ENCODE measurements around the gene ASTL.

Gene ASTL

DNA sequence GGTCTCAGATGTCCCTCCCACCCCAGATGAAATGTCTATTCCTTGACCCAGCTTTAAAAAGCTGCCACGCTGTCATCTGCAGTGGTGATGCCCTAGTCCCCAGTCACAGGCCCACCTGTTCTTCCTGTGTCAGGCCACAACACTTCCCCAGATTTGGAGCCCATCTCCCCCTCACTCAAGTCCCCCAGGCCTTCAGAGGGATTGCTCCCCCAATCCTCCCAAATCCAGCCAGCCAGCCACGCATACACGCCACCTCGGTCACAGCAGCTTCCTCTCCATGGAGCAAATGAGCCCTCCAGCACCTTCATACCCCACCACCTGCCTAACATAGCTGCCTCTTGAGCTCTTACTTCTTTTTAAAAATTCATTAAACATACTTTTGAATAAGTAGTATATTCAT is 7.8 kb downstream of the ASTL start:
- TF ChIP-seq CEBPB (IDR thresholded peaks at IDR 0.05) (no peak), YY1 (IDR thresholded peaks at IDR 0.05; ENCODE audit: low read depth) (no peak), RAD21 (IDR thresholded peaks at IDR 0.05; ENCODE audit: low read depth) (no peak), TEAD4 (IDR thresholded peaks at IDR 0.05) (no peak), EP300 (IDR thresholded peaks at IDR 0.05; ENCODE audit: borderline replicate concordance) (no peak), MAX (IDR thresholded peaks at IDR 0.05) (no peak), TAF1 (IDR thresholded peaks at IDR 0.05; ENCODE audit: low read depth) (no peak), FOXM1 (IDR thresholded peaks at IDR 0.05; ENCODE audit: borderline replicate concordance, low read depth) (no peak), EGR1 (IDR thresholded peaks at IDR 0.05) (no peak), ZBTB7A (IDR thresholded peaks at IDR 0.05; ENCODE audit: low read depth) (no peak), NFIC (IDR thresholded peaks at IDR 0.05) (no peak), TCF12 (IDR thresholded peaks at IDR 0.05; ENCODE audit: low read depth) (no peak), CREB1 (IDR thresholded peaks at IDR 0.05; ENCODE audit: low read depth) (no peak)
- TF ChIP-seq, protein P1, sequence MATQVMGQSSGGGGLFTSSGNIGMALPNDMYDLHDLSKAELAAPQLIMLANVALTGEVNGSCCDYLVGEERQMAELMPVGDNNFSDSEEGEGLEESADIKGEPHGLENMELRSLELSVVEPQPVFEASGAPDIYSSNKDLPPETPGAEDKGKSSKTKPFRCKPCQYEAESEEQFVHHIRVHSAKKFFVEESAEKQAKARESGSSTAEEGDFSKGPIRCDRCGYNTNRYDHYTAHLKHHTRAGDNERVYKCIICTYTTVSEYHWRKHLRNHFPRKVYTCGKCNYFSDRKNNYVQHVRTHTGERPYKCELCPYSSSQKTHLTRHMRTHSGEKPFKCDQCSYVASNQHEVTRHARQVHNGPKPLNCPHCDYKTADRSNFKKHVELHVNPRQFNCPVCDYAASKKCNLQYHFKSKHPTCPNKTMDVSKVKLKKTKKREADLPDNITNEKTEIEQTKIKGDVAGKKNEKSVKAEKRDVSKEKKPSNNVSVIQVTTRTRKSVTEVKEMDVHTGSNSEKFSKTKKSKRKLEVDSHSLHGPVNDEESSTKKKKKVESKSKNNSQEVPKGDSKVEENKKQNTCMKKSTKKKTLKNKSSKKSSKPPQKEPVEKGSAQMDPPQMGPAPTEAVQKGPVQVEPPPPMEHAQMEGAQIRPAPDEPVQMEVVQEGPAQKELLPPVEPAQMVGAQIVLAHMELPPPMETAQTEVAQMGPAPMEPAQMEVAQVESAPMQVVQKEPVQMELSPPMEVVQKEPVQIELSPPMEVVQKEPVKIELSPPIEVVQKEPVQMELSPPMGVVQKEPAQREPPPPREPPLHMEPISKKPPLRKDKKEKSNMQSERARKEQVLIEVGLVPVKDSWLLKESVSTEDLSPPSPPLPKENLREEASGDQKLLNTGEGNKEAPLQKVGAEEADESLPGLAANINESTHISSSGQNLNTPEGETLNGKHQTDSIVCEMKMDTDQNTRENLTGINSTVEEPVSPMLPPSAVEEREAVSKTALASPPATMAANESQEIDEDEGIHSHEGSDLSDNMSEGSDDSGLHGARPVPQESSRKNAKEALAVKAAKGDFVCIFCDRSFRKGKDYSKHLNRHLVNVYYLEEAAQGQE (IDR thresholded peaks at IDR 0.05; ENCODE audit: low read depth), result no peak
- TF ChIP-seq, protein P2, sequence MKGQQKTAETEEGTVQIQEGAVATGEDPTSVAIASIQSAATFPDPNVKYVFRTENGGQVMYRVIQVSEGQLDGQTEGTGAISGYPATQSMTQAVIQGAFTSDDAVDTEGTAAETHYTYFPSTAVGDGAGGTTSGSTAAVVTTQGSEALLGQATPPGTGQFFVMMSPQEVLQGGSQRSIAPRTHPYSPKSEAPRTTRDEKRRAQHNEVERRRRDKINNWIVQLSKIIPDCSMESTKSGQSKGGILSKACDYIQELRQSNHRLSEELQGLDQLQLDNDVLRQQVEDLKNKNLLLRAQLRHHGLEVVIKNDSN (IDR thresholded peaks at IDR 0.05), result no peak

GRCh38 chr2:96129528-96130120 is 8.7 kb downstream of the ASTL start:
- TF ChIP-seq CEBPB (IDR thresholded peaks at IDR 0.05), result no peak
- TF ChIP-seq MAX (IDR thresholded peaks at IDR 0.05), result no peak
- no peak for TF ChIP-seq TEAD4 (IDR thresholded peaks at IDR 0.05)
- TF ChIP-seq ZBTB7A (IDR thresholded peaks at IDR 0.05; ENCODE audit: low read depth), result no peak
- TF ChIP-seq RAD21 (IDR thresholded peaks at IDR 0.05; ENCODE audit: low read depth), result no peak
- TF ChIP-seq EP300 (IDR thresholded peaks at IDR 0.05; ENCODE audit: borderline replicate concordance), result no peak
- no peak for TF ChIP-seq YY1 (IDR thresholded peaks at IDR 0.05; ENCODE audit: low read depth)
- no peak for TF ChIP-seq NFIC (IDR thresholded peaks at IDR 0.05)
- no peak for TF ChIP-seq TCF12 (IDR thresholded peaks at IDR 0.05; ENCODE audit: low read depth)
- TF ChIP-seq, protein P2 (IDR thresholded peaks at IDR 0.05), result no peak
- no peak for TF ChIP-seq CREB1 (IDR thresholded peaks at IDR 0.05; ENCODE audit: low read depth)
- TF ChIP-seq FOXM1 (IDR thresholded peaks at IDR 0.05; ENCODE audit: borderline replicate concordance, low read depth), result no peak
- no peak for TF ChIP-seq TAF1 (IDR thresholded peaks at IDR 0.05; ENCODE audit: low read depth)
- TF ChIP-seq, protein P1 (IDR thresholded peaks at IDR 0.05; ENCODE audit: low read depth), result no peak
- no peak for TF ChIP-seq EGR1 (IDR thresholded peaks at IDR 0.05)

DNA sequence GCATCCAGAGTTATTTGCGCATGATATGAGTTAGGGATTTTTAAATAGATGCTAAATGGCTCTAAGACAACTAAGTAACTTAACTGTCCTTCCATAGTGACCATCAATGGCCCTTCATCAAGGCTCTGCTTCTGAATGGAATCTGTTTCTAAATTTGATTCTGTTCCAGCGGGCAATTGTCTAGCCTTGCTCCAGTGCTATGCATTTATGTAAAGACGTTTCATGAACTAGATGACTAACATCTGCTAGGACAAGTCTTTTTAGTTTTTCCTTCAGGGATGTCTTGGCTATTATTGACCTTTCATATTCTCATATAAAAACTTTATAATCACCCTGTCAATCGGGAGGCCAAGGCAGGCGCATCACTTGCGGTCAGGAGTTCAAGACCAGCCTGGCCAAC is 9.8 kb downstream of the ASTL start:
- TF ChIP-seq NFIC (IDR thresholded peaks at IDR 0.05) (no peak), TCF12 (IDR thresholded peaks at IDR 0.05; ENCODE audit: low read depth) (no peak), CEBPB (IDR thresholded peaks at IDR 0.05) (no peak), YY1 (IDR thresholded peaks at IDR 0.05; ENCODE audit: low read depth) (no peak), EP300 (IDR thresholded peaks at IDR 0.05; ENCODE audit: borderline replicate concordance) (no peak), TEAD4 (IDR thresholded peaks at IDR 0.05) (no peak), EGR1 (IDR thresholded peaks at IDR 0.05) (no peak), MAX (IDR thresholded peaks at IDR 0.05) (no peak), RAD21 (IDR thresholded peaks at IDR 0.05; ENCODE audit: low read depth) (no peak), CREB1 (IDR thresholded peaks at IDR 0.05; ENCODE audit: low read depth) (no peak), ZBTB7A (IDR thresholded peaks at IDR 0.05; ENCODE audit: low read depth) (no peak), FOXM1 (IDR thresholded peaks at IDR 0.05; ENCODE audit: borderline replicate concordance, low read depth) (no peak), TAF1 (IDR thresholded peaks at IDR 0.05; ENCODE audit: low read depth) (no peak)
- TF ChIP-seq, protein P1 (IDR thresholded peaks at IDR 0.05; ENCODE audit: low read depth), result no peak
- TF ChIP-seq, protein P2 (IDR thresholded peaks at IDR 0.05), result no peak
